ENCODE measurements around the gene DSG4. TPM values are rescaled to one million over a fixed set of nuclear protein-coding genes. Genes with fewer than 3 reads are reported as not detected.
"Not testable (repeated sequence)": the region's sequence is repeated elsewhere in the genome, so short reads cannot be mapped to it uniquely, and the experiment has no call there.

Gene DSG4, protein sequence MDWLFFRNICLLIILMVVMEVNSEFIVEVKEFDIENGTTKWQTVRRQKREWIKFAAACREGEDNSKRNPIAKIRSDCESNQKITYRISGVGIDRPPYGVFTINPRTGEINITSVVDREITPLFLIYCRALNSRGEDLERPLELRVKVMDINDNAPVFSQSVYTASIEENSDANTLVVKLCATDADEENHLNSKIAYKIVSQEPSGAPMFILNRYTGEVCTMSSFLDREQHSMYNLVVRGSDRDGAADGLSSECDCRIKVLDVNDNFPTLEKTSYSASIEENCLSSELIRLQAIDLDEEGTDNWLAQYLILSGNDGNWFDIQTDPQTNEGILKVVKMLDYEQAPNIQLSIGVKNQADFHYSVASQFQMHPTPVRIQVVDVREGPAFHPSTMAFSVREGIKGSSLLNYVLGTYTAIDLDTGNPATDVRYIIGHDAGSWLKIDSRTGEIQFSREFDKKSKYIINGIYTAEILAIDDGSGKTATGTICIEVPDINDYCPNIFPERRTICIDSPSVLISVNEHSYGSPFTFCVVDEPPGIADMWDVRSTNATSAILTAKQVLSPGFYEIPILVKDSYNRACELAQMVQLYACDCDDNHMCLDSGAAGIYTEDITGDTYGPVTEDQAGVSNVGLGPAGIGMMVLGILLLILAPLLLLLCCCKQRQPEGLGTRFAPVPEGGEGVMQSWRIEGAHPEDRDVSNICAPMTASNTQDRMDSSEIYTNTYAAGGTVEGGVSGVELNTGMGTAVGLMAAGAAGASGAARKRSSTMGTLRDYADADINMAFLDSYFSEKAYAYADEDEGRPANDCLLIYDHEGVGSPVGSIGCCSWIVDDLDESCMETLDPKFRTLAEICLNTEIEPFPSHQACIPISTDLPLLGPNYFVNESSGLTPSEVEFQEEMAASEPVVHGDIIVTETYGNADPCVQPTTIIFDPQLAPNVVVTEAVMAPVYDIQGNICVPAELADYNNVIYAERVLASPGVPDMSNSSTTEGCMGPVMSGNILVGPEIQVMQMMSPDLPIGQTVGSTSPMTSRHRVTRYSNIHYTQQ
- not detected for total RNA-seq

DNA sequence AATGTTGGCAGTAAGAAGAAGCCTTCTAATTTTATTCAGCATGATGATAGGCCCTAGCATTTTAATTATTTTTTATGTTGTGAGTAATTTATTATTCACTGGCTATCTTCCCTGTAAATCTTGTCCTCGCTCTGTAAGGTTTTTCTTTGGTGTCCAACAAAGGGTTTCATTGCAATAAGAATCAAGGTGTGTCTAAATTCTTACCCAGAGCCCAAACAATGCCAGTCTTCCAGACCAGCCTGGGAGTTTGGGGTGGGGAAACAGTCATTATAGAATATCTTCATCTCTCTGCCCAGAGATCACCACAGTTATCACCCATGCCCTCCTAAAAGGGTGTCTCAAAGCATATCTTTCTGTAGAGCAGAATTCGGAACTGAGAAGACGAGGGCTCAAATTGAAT is at the start of gene DSG4:
Gene DSG4, plus strand, starts transcription at position 301 of the 400 bp plus-strand sequence. CDS start 135 bp downstream, outside the sequence.
- TF ChIP-seq, protein P1, sequence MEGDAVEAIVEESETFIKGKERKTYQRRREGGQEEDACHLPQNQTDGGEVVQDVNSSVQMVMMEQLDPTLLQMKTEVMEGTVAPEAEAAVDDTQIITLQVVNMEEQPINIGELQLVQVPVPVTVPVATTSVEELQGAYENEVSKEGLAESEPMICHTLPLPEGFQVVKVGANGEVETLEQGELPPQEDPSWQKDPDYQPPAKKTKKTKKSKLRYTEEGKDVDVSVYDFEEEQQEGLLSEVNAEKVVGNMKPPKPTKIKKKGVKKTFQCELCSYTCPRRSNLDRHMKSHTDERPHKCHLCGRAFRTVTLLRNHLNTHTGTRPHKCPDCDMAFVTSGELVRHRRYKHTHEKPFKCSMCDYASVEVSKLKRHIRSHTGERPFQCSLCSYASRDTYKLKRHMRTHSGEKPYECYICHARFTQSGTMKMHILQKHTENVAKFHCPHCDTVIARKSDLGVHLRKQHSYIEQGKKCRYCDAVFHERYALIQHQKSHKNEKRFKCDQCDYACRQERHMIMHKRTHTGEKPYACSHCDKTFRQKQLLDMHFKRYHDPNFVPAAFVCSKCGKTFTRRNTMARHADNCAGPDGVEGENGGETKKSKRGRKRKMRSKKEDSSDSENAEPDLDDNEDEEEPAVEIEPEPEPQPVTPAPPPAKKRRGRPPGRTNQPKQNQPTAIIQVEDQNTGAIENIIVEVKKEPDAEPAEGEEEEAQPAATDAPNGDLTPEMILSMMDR (IDR thresholded peaks at IDR 0.05), result no peak
- no peak for TF ChIP-seq POLR2A (IDR thresholded peaks at IDR 0.05)
- Histone ChIP-seq H3K9me3 (no peaks in the 10 kb centered on the region), H3K4me3 (no peak within 1 kb of the TSS), H3K27ac (no peak within 1 kb of the TSS), H3K27me3 (no peaks in the 10 kb centered on the region), H3K36me3 (replicated peaks in 1 of 2; ENCODE audit: insufficient read depth in 1 of 2, low read depth in 2 of 2) (no peaks in the 10 kb centered on the region), H3K4me1 (no peaks in the 10 kb centered on the region)
- DNase-seq, result no peak
- 82 to 84% methylated on average over 3 of the region's 3 CpGs for WGBS, 2 donors
- ATAC-seq, result no peak
- intact Hi-C loops (cut with DNase I), result no loop called here

DNA sequence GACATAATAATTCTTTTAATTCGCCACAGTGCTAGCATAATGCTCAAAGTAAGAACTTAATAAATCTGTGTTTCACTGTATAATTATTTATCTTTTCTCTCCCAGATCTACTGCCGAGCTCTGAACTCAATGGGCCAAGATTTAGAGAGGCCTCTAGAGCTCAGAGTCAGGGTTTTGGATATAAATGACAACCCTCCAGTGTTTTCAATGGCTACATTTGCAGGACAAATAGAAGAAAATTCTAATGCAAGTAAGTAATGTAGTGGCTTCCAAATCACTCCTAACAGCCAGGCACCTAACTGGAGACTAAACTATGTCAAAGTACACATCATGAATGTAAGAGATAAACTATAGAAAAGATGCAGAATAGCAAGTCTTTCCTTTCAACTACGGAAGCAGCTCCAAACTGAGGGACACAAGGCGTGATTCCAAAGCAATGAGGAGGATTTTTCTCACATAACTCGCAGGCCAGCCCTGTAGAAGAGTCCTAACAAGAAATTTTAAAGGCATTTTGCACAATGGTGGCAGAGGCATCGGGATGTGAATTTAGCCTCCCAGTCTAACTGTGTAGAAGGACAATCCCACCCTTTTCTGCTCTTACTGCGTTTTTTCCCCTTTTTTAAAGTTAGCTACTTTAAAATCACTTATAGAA is 46.7 kb upstream of the DSG4 start:
- no peaks in the 10 kb centered on the region for H3K9me3 ChIP-seq
- no peak overlapping the region for H3K27ac ChIP-seq
- WGBS, 2 donors, result 76 to 80% methylated on average over 7 of the region's 7 CpGs
- H3K4me3 ChIP-seq, result no peak overlapping the region
- H3K36me3 ChIP-seq (replicated peaks in 1 of 2; ENCODE audit: insufficient read depth in 1 of 2, low read depth in 2 of 2), result no peaks in the 10 kb centered on the region
- intact Hi-C loops (cut with DNase I), result no loop called here
- H3K27me3 ChIP-seq, result no peaks in the 10 kb centered on the region
- DNase-seq (no peak), ATAC-seq (no peak)
- no peaks in the 10 kb centered on the region for H3K4me1 ChIP-seq
- TF ChIP-seq, protein P1 (IDR thresholded peaks at IDR 0.05), result no peak
- no peak for TF ChIP-seq POLR2A (IDR thresholded peaks at IDR 0.05)

DNA sequence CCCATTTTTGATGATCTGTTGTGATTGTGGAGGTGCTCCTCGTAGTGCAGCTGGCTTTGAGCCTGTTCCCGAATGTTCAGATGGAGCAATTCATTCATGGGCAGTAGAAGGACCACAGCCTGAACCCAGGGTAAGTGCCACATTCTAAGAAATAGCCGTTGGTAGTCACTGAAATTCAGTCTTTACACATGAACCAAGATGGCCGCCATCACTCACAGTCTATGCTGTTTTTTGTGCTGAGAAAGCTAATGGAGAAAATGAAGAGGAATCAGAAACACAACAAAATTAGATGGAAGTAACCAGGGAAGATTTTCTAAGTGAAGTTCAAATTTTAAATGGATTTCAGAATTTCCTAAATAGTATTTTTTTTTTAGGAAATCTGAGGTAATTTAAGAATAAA is 33.1 kb upstream of the DSG4 start:
- no peak for ATAC-seq
- Histone ChIP-seq H3K27ac (no peak overlapping the region), H3K4me3 (no peak overlapping the region), H3K27me3 (no peaks in the 10 kb centered on the region), H3K4me1 (no peaks in the 10 kb centered on the region), H3K36me3 (replicated peaks in 1 of 2; ENCODE audit: insufficient read depth in 1 of 2, low read depth in 2 of 2) (no peaks in the 10 kb centered on the region), H3K9me3 (no peaks in the 10 kb centered on the region)
- 78 to 80% methylated on average over 4 of the region's 4 CpGs for WGBS, 2 donors
- intact Hi-C loops (cut with DNase I), result no loop called here
- no peak for DNase-seq
- TF ChIP-seq POLR2A (IDR thresholded peaks at IDR 0.05), result no peak
- TF ChIP-seq, protein P1 (IDR thresholded peaks at IDR 0.05), result no peak

DNA sequence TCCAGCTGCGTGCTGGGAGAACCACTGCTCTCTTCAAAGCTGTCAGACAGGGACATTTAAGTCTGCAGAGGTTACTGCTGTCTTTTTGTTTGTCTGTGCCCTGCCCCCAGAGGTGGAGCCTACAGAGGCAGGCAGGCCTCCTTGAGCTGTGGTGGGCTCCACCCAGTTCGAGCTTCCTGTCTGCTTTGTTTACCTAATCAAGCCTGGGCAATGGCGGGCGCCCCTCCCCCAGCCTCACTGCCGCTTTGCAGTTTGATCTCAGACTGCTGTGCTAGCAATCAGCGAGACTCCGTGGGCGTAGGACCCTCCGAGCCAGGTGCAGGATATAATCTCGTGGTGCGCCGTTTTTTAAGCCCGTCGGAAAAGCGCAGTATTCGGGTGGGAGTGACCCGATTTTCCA is 23.2 kb upstream of the DSG4 start:
- H3K4me1 ChIP-seq; H3K9me3 ChIP-seq; H3K27ac ChIP-seq; H3K4me3 ChIP-seq; H3K36me3 ChIP-seq (replicated peaks in 1 of 2; ENCODE audit: insufficient read depth in 1 of 2, low read depth in 2 of 2); H3K27me3 ChIP-seq; DNase-seq; intact Hi-C loops (cut with DNase I); ATAC-seq: not testable (repeated sequence)
- WGBS, 2 donors, result 65% methylated on average over 2 of the region's 17 CpGs; no CpG with 5 or more reads in 1 of the 2 donors

DNA sequence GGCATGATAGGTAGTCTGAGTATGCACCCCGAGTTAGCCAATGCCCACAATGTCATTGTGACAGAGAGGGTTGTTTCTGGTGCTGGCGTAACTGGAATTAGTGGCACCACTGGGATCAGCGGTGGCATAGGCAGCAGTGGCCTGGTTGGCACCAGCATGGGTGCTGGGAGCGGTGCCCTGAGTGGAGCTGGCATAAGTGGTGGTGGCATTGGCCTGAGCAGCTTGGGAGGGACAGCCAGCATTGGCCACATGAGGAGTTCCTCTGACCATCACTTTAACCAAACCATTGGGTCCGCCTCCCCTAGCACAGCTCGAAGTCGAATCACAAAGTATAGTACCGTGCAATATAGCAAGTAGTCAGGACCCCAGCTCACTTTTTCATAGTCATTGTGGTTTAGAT is 21.6 kb upstream of the DSG4 start:
- H3K27ac ChIP-seq, result no peak overlapping the region
- no peak for ATAC-seq
- no peaks in the 10 kb centered on the region for H3K36me3 ChIP-seq (replicated peaks in 1 of 2; ENCODE audit: insufficient read depth in 1 of 2, low read depth in 2 of 2)
- TF ChIP-seq POLR2A (IDR thresholded peaks at IDR 0.05), result no peak
- TF ChIP-seq, protein P1 (IDR thresholded peaks at IDR 0.05), result no peak
- no peaks in the 10 kb centered on the region for H3K4me1 ChIP-seq
- DNase-seq, result no peak
- WGBS, 2 donors, result 86 to 94% methylated on average over 8 of the region's 8 CpGs
- intact Hi-C loops (cut with DNase I), result no loop called here
- no peaks in the 10 kb centered on the region for H3K27me3 ChIP-seq
- H3K9me3 ChIP-seq, result no peaks in the 10 kb centered on the region
- H3K4me3 ChIP-seq, result no peak overlapping the region

Data from body of pancreas (tissue), 4 donors.